RPMI8226 (cell line): ENCODE measurements around the gene PCP4.
A peak's percentile ranks its signal among the peaks of the same experiment; 100 is the strongest.

ENCODE experiments used
- DNase-seq: peaks from one replicate; pipeline ENCODE4 v3.0.0-alpha.2; 2015

Gene PCP4

GRCh38 chr21:39867198-39867650 lies at the start of gene PCP4:
Gene PCP4, plus strand, starts transcription at chr21:39867438. Its CDS starts 64 bp downstream, at chr21:39867502.
- peak; percentile 90 for DNase-seq

GRCh38 chr21:39818557-39818956 lies 48.7 kb upstream of the PCP4 start:
- DNase-seq: peak; percentile 82

- DNase-seq: no peak
These were observed 45.2 kb upstream of the PCP4 start for GRCh38 chr21:39822042-39822441.

- no peak for DNase-seq
These were observed 42.0 kb upstream of the PCP4 start for GRCh38 chr21:39825250-39825649.

GRCh38 chr21:39834543-39834942 lies 32.7 kb upstream of the PCP4 start:
- DNase-seq: no peak

GRCh38 chr21:39837861-39838359 lies 29.3 kb upstream of the PCP4 start:
- DNase-seq: no peak

GRCh38 chr21:39840373-39841097 lies 26.7 kb upstream of the PCP4 start:
- DNase-seq: no peak

GRCh38 chr21:39842741-39843459 lies 24.3 kb upstream of the PCP4 start:
- no peak for DNase-seq

- no peak for DNase-seq
These were observed 23.8 kb upstream of the PCP4 start for GRCh38 chr21:39843483-39843882.

GRCh38 chr21:39843916-39844315 lies 23.3 kb upstream of the PCP4 start:
- DNase-seq: no peak

- DNase-seq: no peak
These were observed 21.6 kb upstream of the PCP4 start for GRCh38 chr21:39845571-39846130.

GRCh38 chr21:39847877-39848276 lies 19.4 kb upstream of the PCP4 start:
- DNase-seq: no peak

GRCh38 chr21:39849014-39849655 lies 18.1 kb upstream of the PCP4 start:
- no peak for DNase-seq

GRCh38 chr21:39850333-39850732 lies 16.9 kb upstream of the PCP4 start:
- no peak for DNase-seq

- DNase-seq: no peak
These were observed 16.1 kb upstream of the PCP4 start for GRCh38 chr21:39851002-39851618.

GRCh38 chr21:39852021-39852721 lies 15.1 kb upstream of the PCP4 start:
- DNase-seq: peak; percentile 92

- DNase-seq: peak; percentile 74
These were observed 14.3 kb upstream of the PCP4 start for GRCh38 chr21:39852726-39853500.

GRCh38 chr21:39854572-39854971 lies 12.7 kb upstream of the PCP4 start:
- DNase-seq: no peak

GRCh38 chr21:39855595-39855994 lies 11.6 kb upstream of the PCP4 start:
- no peak for DNase-seq

GRCh38 chr21:39860600-39860999 lies 6.6 kb upstream of the PCP4 start:
- DNase-seq: peak; percentile 74

- DNase-seq: peak; percentile 93
These were observed 4.1 kb upstream of the PCP4 start for GRCh38 chr21:39863111-39863510.
